BLaER1 treated with 17β-estradiol and CSF1 and Interleukin-3, amounts not matched to agents 10 nM and 100 nM (cell line): Measurements from ENCODE around the gene DNER.

Experiments used
- H3K27ac ChIP-seq, 11 experiments: shearing (Covaris generic); formaldehyde crosslinking; 2 replicates each; pipeline ENCODE4 v1.8.1; 2022
- H3K27me3 ChIP-seq, 11 experiments: shearing (Covaris generic); formaldehyde crosslinking; 2 replicates each; pipeline ENCODE4 v1.8.1; 2022
- H3K36me3 ChIP-seq, 11 experiments: shearing (Covaris generic); formaldehyde crosslinking; 2 replicates each; pipeline ENCODE4 v1.8.1; 2022
- H3K4me1 ChIP-seq, 10 experiments: shearing (Covaris generic); formaldehyde crosslinking; 2 replicates each; pipeline ENCODE4 v1.8.1; 2022
- H3K4me2 ChIP-seq, 11 experiments: shearing (Covaris generic); formaldehyde crosslinking; 2 replicates each; pipeline ENCODE4 v1.8.1; 2022
- H3K4me3 ChIP-seq, 10 experiments: shearing (Covaris generic); formaldehyde crosslinking; 2 replicates each; pipeline ENCODE4 v1.8.1; 2022
- H3K9ac ChIP-seq, 11 experiments: shearing (Covaris generic); formaldehyde crosslinking; 2 replicates each; pipeline ENCODE4 v1.8.1; 2022
- H3K9me3 ChIP-seq, 11 experiments: shearing (Covaris generic); formaldehyde crosslinking; replicated peaks in 1 of 11; 2 replicates each; pipeline ENCODE4 v1.8.1; 2022
- H4K20me1 ChIP-seq, 11 experiments: shearing (Covaris generic); formaldehyde crosslinking; 2 replicates each; pipeline ENCODE4 v1.8.1; 2022
- Cebpa-rat ChIP-seq, 11 experiments: shearing (Covaris generic); IDR thresholded peaks; 2 replicates each; pipeline ENCODE4 v1.8.1; 2022

The DNER gene

GRCh38 chr2:229601396-229601795, 113.0 kb downstream of the DNER start:
- Histone ChIP-seq H3K27ac (no peak overlapping the region), H3K4me2 (peak overlapping the region in 10 of 11 experiments; percentile 14 to 49 (median 37); a peak in 13 of 22 replicates), H3K27me3 (no peaks in the 10 kb centered on the region), H3K9me3 (no peaks in the 10 kb centered on the region), H3K4me3 (no peak overlapping the region), H3K9ac (no peak overlapping the region), H4K20me1 (no peaks in the 10 kb centered on the region), H3K36me3 (no peaks in the 10 kb centered on the region), H3K4me1 (peaks cover 0 to 16% (median 10%) of the 10 kb centered on the region in 10 experiments; a peak in 18 of 20 replicates)
- TF ChIP-seq Cebpa-rat (IDR thresholded peaks at IDR 0.05) = no peak

GRCh38 chr2:229598227-229598626, 116.1 kb downstream of the DNER start:
- H3K27me3 ChIP-seq = no peaks in the 10 kb centered on the region
- no peak for TF ChIP-seq Cebpa-rat (IDR thresholded peaks at IDR 0.05)

GRCh38 chr2:229596796-229597195, 117.6 kb downstream of the DNER start:
- Histone ChIP-seq H3K27me3 (no peaks in the 10 kb centered on the region), H4K20me1 (no peaks in the 10 kb centered on the region), H3K4me1 (peaks cover 0 to 8% (median 4%) of the 10 kb centered on the region in 10 experiments; a peak in 18 of 20 replicates), H3K36me3 (no peaks in the 10 kb centered on the region), H3K9ac (no peak overlapping the region), H3K9me3 (no peaks in the 10 kb centered on the region), H3K27ac (no peak overlapping the region), H3K4me3 (no peak overlapping the region), H3K4me2 (no peak overlapping the region)
- no peak for TF ChIP-seq Cebpa-rat (IDR thresholded peaks at IDR 0.05)

More at GRCh38 chr2:229598227-229598626, 116.1 kb downstream of the DNER start:
- no peak overlapping the region for H3K9ac ChIP-seq
- no peaks in the 10 kb centered on the region for H3K9me3 ChIP-seq
- no peaks in the 10 kb centered on the region for H3K36me3 ChIP-seq
- no peak overlapping the region for H3K4me2 ChIP-seq
- no peak overlapping the region for H3K27ac ChIP-seq
- H3K4me1 ChIP-seq = peaks cover 0 to 13% (median 10%) of the 10 kb centered on the region in 10 experiments; a peak in 18 of 20 replicates
- no peak overlapping the region for H3K4me3 ChIP-seq
- H4K20me1 ChIP-seq = no peaks in the 10 kb centered on the region

GRCh38 chr2:229591611-229592010, 122.7 kb downstream of the DNER start:
- H3K9ac ChIP-seq = no peak overlapping the region
- peaks cover 0 to 5% (median 0%) of the 10 kb centered on the region in 11 experiments; a peak in 1 of 22 replicates for H3K36me3 ChIP-seq
- no peaks in the 10 kb centered on the region for H3K27me3 ChIP-seq
- TF ChIP-seq Cebpa-rat (IDR thresholded peaks at IDR 0.05) = no peak
- no peaks in the 10 kb centered on the region for H3K9me3 ChIP-seq
- no peak overlapping the region for H3K27ac ChIP-seq
- H3K4me3 ChIP-seq = no peak overlapping the region
- no peak overlapping the region for H3K4me2 ChIP-seq
- peaks cover 0 to 10% (median 0%) of the 10 kb centered on the region in 10 experiments; a peak in 7 of 20 replicates for H3K4me1 ChIP-seq
- H4K20me1 ChIP-seq = no peaks in the 10 kb centered on the region

GRCh38 chr2:229586746-229587705, 127.3 kb downstream of the DNER start:
- H3K27me3 ChIP-seq = no peaks in the 10 kb centered on the region
- peak overlapping the region in 3 of 11 experiments; percentile 49 to 70 (median 58); a peak in 6 of 22 replicates for H3K4me2 ChIP-seq
- no peaks in the 10 kb centered on the region for H3K9me3 ChIP-seq
- H3K36me3 ChIP-seq = peaks cover 0 to 5% (median 0%) of the 10 kb centered on the region in 11 experiments; a peak in 1 of 22 replicates
- H4K20me1 ChIP-seq = no peaks in the 10 kb centered on the region
- no peak overlapping the region for H3K4me3 ChIP-seq
- H3K27ac ChIP-seq = peak overlapping the region in 2 of 11 experiments; percentile 34 to 45; a peak in 2 of 22 replicates
- no peak for TF ChIP-seq Cebpa-rat (IDR thresholded peaks at IDR 0.05)
- H3K4me1 ChIP-seq = peaks cover 0 to 25% (median 0%) of the 10 kb centered on the region in 10 experiments; a peak in 7 of 20 replicates
- peak overlapping the region in 3 of 11 experiments; percentile 4 to 22 (median 4); a peak in 2 of 22 replicates for H3K9ac ChIP-seq

- no peak for TF ChIP-seq Cebpa-rat (IDR thresholded peaks at IDR 0.05)
- no peak overlapping the region for H3K27ac ChIP-seq
- peaks cover 0 to 25% (median 0%) of the 10 kb centered on the region in 10 experiments; a peak in 7 of 20 replicates for H3K4me1 ChIP-seq
- H3K27me3 ChIP-seq = no peaks in the 10 kb centered on the region
- peaks cover 0 to 3% (median 0%) of the 10 kb centered on the region in 11 experiments; a peak in 1 of 22 replicates for H3K36me3 ChIP-seq
- no peaks in the 10 kb centered on the region for H3K9me3 ChIP-seq
- no peak overlapping the region for H3K9ac ChIP-seq
- H4K20me1 ChIP-seq = no peaks in the 10 kb centered on the region
- peak overlapping the region in 2 of 11 experiments; percentile 22 to 31; a peak in 2 of 22 replicates for H3K4me2 ChIP-seq
- no peak overlapping the region for H3K4me3 ChIP-seq
These were observed 128.3 kb downstream of the DNER start for GRCh38 chr2:229586012-229586411.

GRCh38 chr2:229582151-229582550, 132.2 kb downstream of the DNER start:
- no peak overlapping the region for H3K9ac ChIP-seq
- H3K9me3 ChIP-seq = no peaks in the 10 kb centered on the region
- TF ChIP-seq Cebpa-rat (IDR thresholded peaks at IDR 0.05) = no peak
- no peaks in the 10 kb centered on the region for H4K20me1 ChIP-seq
- H3K4me2 ChIP-seq = no peak overlapping the region
- H3K36me3 ChIP-seq = no peaks in the 10 kb centered on the region
- no peaks in the 10 kb centered on the region for H3K27me3 ChIP-seq
- H3K27ac ChIP-seq = no peak overlapping the region
- H3K4me3 ChIP-seq = no peak overlapping the region
- peaks cover 0 to 29% (median 0%) of the 10 kb centered on the region in 10 experiments; a peak in 7 of 20 replicates for H3K4me1 ChIP-seq

GRCh38 chr2:229578052-229578846, 136.1 kb downstream of the DNER start:
- Histone ChIP-seq H3K27ac (no peak overlapping the region), H3K27me3 (no peaks in the 10 kb centered on the region), H3K36me3 (no peaks in the 10 kb centered on the region), H3K4me2 (peak overlapping the region in 2 of 11 experiments; percentile 16 to 44; a peak in 4 of 22 replicates), H4K20me1 (no peaks in the 10 kb centered on the region), H3K4me1 (peaks cover 0 to 8% (median 0%) of the 10 kb centered on the region in 10 experiments; a peak in 4 of 20 replicates), H3K4me3 (no peak overlapping the region), H3K9me3 (no peaks in the 10 kb centered on the region), H3K9ac (no peak overlapping the region)
- TF ChIP-seq Cebpa-rat (IDR thresholded peaks at IDR 0.05) = no peak
